Lower lobe of right lung (tissue), 2 donors: ENCODE results near the gene UCK1. TPM values are rescaled to one million over a fixed set of nuclear protein-coding genes. Genes with fewer than 3 reads are reported as not detected.

Experiments used
- ATAC-seq, 2 donors: fragments of 200-7000 bp; cut with Tn5 transposase; one replicate each; pipeline ENCODE4 v1.9.1; 2020 to 2022; ENCODE audit warnings: mild to moderate bottlenecking in 2 of 2, moderate library complexity in 2 of 2
- DNase-seq: peaks from one replicate; pipeline ENCODE4 v3.0.0-alpha.2; 2020
- H3K27ac ChIP-seq: fragments of 200-600 bp; one replicate; pipeline ENCODE4 v1.8.0; 2022
- H3K27me3 ChIP-seq: fragments of 200-600 bp; one replicate; pipeline ENCODE4 v1.8.0; 2022; ENCODE audit warnings: low read depth
- H3K36me3 ChIP-seq: fragments of 200-600 bp; one replicate; pipeline ENCODE4 v1.8.0; 2022; ENCODE audit warnings: mild to moderate bottlenecking
- H3K4me1 ChIP-seq: fragments of 200-600 bp; one replicate; pipeline ENCODE4 v1.8.0; 2022
- H3K4me3 ChIP-seq: fragments of 200-600 bp; one replicate; pipeline ENCODE4 v1.8.0; 2022; ENCODE audit warnings: mild to moderate bottlenecking
- H3K9me3 ChIP-seq: fragments of 200-600 bp; one replicate; pipeline ENCODE4 v1.8.0; 2022
- CTCF ChIP-seq: fragments of 200-600 bp; IDR thresholded peaks from one replicate; pipeline ENCODE4 v1.8.0; 2022; ENCODE audit warnings: antibody characterized with exemption, mild to moderate bottlenecking
- intact Hi-C: fragments of 100-400 bp; cut with DNase I; formaldehyde crosslinking; loops from one replicate; pipeline ENCODE4 v1.11.0; 2022
- total RNA-seq: library from RNA; stranded (reverse); fragmentation: NEBNext Ultra II Directional; extraction: Animal tissue kit (Norgen Biotek cat#: 25700); gene quantifications from one replicate; pipeline ENCODE4 v1.2.1, GENCODE V29; 2021
- donor health status: DM: no; HTN: yes; CAD: no; lungs with severe emphysema.

UCK1 gene
- total RNA-seq, 1 donor from 2014 or later: 25.9 TPM

- ATAC-seq (no peak), DNase-seq (peak; percentile 18)
- Histone ChIP-seq H3K27ac (no peak overlapping the region), H3K36me3 (peaks cover 100% of the 10 kb centered on the region), H3K4me3 (no peak overlapping the region), H3K4me1 (no peaks in the 10 kb centered on the region), H3K27me3 (no peaks in the 10 kb centered on the region), H3K9me3 (no peaks in the 10 kb centered on the region)
- intact Hi-C loops: no loop called here
- no peak for TF ChIP-seq CTCF
These were observed 45.2 kb downstream of the UCK1 start for GRCh38 chr9:131485728-131486422.

GRCh38 chr9:131485206-131485605, 45.9 kb downstream of the UCK1 start:
- DNase-seq (peak; percentile 33), ATAC-seq (no peak)
- Histone ChIP-seq H3K9me3 (no peaks in the 10 kb centered on the region), H3K4me1 (no peaks in the 10 kb centered on the region), H3K27me3 (no peaks in the 10 kb centered on the region), H3K36me3 (peaks cover 100% of the 10 kb centered on the region), H3K4me3 (no peak overlapping the region), H3K27ac (no peak overlapping the region)
- intact Hi-C loops: no loop called here
- TF ChIP-seq CTCF: no peak

GRCh38 chr9:131484560-131485185, 46.4 kb downstream of the UCK1 start:
- Histone ChIP-seq H3K4me3 (no peak overlapping the region), H3K36me3 (peaks cover 100% of the 10 kb centered on the region), H3K27me3 (no peaks in the 10 kb centered on the region), H3K4me1 (no peaks in the 10 kb centered on the region), H3K9me3 (no peaks in the 10 kb centered on the region), H3K27ac (no peak overlapping the region)
- intact Hi-C loops: no loop called here
- DNase-seq (peak; percentile 32), ATAC-seq (no peak)
- no peak for TF ChIP-seq CTCF

- Histone ChIP-seq H3K4me3 (no peak overlapping the region), H3K27me3 (no peaks in the 10 kb centered on the region), H3K4me1 (no peaks in the 10 kb centered on the region), H3K9me3 (no peaks in the 10 kb centered on the region), H3K27ac (no peak overlapping the region), H3K36me3 (peaks cover 100% of the 10 kb centered on the region)
- TF ChIP-seq CTCF: no peak
- intact Hi-C loops: no loop called here
- no peak for ATAC-seq
- peak; percentile 10 for DNase-seq
These were observed 47.0 kb downstream of the UCK1 start for GRCh38 chr9:131484051-131484445.

GRCh38 chr9:131483319-131484050, 47.6 kb downstream of the UCK1 start:
- Histone ChIP-seq H3K27me3 (no peaks in the 10 kb centered on the region), H3K27ac (no peak overlapping the region), H3K36me3 (peaks cover 100% of the 10 kb centered on the region), H3K4me1 (no peaks in the 10 kb centered on the region), H3K9me3 (no peaks in the 10 kb centered on the region), H3K4me3 (no peak overlapping the region)
- DNase-seq (peak; percentile 23), ATAC-seq (no peak)
- TF ChIP-seq CTCF: no peak
- intact Hi-C loops: no loop called here
